ENCODE results near the gene HSD3B7.
"Not testable (repeated sequence)": the region's sequence is repeated elsewhere in the genome, so short reads cannot be mapped to it uniquely, and the experiment has no call there.

The HSD3B7 gene

DNA sequence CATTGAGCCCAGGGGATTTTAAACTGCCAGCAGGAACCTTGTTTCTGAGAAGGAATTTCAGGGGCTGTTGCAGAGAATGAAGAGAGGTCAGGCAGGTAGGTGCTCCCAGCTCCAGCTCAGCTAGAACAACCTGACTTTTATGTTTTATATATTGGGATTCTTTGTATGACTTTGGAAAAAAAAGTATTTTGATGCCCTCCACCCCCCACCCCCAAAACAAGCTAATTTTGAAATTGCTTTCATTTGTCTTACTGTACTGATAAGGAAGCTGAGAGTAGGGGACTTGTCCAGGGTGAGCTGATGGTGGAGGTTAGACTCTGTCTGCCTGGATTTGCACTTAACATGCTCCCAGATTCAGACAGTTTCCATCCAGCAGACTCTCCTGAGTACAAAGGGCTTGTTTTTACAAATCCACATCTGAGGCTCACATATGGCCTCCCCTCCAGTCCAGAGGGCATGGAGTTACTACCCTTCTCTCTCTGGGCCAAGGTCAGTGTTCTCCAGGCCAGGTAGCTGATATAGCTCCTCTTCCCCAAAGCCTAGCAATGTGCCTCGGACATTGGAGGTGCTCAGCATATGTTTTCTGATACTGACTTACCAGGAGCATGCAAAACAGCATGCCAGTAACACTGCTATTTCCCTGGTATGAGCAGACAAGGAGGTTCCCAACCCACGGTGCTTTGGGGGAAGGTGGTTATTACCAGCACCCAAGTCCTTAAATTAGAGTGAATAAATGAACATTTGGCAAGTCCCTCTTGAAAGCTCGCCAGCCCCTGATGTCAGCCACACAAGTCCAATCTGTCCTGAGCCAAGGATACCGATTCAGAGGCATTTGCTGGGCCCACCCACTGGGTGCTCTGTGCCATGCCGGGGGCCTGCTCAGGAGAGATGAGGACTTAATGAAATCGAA lies 14.1 kb downstream of the HSD3B7 start:
- no peak for DNase-seq (ENCODE audit: low read depth, low spot score)

DNA sequence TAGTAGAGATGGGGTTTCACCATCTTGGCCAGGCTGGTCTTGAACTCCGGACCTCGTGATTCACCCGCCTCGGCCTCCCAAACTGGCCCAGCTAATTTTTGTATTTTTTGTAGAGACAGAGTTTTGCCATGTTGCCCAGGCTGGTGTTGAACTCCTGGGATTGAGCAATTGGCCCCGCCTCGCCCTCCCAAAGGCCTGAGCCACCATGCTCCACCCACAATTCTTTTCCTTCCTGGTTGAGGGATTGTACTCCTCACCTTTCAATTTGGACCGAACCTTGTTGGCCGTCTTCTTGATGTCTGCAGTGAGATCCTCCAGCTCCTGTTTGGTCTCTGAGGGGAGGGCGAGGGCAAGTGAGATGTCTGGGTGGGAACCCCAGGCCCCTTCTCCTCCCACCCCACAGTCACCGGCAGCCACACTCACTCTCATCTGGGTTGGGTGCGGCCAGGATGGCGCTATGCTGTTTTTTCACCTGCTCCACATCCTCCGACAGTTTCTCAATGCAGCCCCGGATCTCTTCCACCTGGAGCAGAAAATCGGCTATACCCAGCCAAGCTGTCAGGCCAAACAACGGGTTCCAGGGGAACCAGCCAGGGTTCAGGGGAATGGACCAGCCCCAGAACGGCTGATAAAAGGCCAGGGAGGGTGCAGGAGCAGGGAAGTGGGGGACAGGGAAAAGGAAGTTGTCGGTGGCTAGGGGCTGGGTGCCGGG lies 15.8 kb downstream of the HSD3B7 start:
- DNase-seq (ENCODE audit: low read depth, low spot score): no peak

DNA sequence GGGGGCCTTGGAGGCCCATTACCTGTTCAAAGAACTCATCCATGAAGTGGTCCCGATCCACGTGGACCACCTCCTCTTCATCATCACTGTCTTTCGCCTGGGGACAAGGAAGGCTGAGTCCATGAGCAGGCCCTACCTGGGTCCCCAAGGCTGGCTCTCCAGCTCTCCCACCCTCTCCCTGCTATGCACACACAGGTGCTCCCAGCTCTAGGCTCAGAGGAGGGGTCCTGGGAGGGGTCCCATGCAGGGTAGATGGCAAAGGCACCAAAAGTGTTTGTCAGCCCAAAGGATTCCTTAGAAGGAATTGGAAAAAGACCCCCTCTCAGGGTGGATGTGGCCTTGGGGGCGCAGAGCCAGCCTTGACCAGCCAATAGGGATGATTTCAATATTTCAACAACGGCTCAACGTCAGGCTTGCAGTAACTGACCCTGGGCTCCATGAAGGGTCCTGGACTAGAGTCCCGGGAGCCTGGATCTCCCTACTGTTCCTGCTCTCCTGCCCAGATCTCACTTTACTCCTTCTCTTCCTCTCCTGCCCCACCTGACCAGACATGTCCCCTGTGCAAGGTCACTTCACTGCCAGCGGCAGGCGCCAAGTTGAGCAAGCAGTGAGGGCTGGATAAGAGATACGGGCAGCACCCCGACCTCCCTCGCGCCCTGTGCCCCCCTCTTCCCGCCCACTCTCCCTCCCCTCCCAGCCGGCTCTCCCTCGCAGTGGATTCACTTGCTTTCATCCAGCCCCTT lies 16.7 kb downstream of the HSD3B7 start:
- DNase-seq (ENCODE audit: low read depth, low spot score): no peak

DNA sequence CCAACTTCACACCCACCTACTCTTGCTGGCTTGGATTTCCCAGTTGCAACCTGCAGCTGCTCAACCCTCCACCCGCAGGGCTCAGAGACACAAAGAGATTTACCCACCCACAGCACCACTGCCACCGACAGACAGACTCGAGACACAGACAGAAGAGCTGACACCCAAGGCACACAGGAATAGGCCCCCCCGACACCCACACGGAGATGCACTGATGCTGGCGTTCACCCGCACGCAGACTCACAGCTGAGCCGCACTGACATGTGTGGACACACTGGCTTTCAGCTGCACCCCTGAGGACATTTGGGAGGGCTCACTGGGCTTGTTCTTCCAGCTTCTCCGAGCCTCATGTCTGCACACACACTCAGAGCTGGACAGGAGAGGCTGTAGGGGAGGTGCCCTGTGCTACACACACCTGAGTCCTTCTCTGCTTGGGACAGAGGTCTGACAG lies 17.3 kb downstream of the HSD3B7 start:
- no peak for DNase-seq (ENCODE audit: low read depth, low spot score)

DNA sequence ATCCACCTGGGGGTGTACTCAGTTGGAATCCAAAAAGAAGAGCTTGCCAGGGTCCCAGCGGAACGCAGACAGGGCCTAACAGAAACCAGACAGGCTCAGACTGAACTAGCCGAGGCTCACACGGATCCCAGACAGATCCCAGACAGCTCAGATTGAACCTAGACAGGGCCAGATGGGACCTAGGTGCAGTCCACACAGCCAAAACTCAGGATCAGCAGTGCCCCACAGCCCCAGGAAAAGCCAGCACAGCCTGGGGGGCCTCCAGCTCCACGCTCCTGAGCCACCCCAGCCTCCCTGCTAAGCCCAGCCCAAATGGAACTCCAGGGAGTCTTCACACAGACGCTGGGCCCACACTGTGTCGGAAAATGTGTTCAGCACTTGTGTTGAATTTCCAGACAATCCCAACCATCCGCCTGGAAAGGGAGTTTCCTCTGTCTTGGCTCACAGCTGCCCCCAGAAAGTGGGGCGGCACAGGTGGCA lies 17.9 kb downstream of the HSD3B7 start:
- no peak for DNase-seq (ENCODE audit: low read depth, low spot score)

DNA sequence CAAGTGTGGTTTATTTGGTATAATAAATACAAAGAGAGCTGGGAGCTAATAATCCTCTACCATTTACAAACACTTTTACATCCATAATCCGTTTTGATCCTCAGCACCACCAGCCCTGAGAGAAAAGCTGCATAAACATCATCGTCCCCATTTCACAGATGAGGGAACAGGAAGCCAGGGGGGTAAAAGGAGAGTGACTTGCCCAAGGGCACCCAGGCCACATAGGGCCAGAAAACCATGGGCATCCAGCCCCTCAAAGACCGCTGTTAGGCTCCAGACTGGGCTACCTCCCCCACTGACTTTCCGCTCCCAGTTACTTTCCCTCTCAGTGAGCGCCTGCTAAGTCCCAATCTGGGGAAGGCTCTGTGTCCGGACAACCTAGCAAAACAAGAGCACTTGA lies 18.7 kb downstream of the HSD3B7 start:
- DNase-seq (ENCODE audit: low read depth, low spot score): no peak

DNA sequence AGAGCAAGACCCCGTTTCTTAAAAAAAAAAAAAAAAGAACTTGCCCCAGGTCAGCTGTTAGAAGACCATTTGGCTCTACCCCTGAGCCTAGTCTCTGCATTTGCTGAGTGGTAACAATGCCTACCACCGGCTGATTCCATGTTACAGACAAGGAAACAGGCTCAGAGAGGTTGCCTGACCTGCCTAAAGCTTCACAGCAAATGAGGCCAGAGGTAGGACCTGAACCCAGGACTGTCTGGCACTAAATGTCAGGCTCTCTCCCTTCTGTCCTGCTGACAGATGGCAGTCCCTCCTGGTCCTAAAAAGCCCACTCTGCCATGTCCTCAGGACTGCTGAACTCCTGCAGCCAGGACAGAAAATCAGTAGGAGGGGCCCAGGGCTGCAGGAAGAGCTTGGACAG lies 19.7 kb downstream of the HSD3B7 start:
- no peak for DNase-seq (ENCODE audit: low read depth, low spot score)

DNA sequence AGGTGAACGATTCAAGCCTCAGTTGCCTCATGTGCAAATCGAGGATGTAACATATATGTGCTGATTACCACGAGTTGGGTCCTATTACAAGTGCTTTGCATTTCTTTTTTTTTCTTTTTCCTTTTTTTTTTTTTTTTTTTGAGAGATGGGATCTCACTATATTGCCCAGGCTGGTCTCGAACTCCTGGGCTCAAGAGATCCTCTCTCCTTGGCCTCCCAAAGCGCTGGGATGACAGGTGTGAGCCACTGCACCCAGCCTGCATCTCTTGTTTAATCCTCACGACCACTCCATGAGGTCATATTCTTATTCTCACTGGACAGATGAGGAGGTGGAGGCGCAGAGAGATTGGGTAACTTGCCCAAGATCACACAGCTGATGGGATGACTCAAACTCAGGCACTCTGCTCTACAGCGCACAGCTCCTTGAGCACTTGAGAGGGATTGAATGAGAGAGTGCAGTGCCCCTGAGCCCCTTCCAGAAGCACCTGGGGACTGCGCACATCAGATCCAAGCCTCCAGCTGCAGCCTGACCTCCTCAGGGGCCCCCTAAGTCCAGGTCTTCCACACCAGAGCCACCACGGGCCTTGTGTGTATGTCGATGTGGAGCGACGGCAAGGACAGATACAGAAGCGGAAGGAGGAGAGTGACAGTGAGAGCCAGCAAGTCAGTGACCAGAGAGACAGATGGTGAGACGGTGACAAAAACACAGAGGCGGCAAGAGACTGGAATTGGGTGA lies 20.5 kb downstream of the HSD3B7 start:
- no peak for DNase-seq (ENCODE audit: low read depth, low spot score)

DNA sequence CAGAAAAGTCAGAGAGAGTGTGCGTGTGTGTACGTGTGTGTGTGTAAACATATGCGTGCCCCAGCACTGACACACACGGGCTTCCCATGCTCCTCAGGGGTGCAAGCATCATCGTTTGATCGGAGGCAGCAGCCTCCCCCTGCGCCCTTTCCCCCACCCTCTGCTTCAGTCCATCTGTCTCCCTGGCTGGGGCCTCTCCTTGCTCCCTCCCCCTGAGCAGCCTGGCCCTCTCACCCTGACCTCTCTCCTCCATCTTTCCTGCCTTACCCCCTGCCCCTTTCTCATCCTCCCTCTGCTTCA lies 21.0 kb downstream of the HSD3B7 start:
- DNase-seq (ENCODE audit: low read depth, low spot score): no peak

DNA sequence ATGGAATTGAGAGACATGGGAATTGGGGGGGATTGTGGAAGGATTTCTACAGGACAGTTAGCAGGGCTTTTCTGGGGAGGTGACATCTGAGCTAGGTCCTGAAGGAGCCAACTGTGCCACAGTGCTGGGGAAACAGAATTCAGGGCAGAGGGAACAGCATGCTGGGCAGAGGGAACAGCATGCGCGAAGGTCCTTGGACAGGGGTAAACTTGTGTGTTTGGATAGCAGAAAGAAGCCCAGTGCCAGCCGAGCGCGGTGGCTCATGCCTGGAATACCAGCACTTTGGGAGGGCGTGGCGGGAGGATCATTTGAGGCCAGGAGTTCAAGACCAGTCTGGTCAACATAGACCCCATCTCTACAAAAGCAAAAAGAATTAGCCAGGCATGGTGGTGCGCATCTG lies 21.6 kb downstream of the HSD3B7 start:
- DNase-seq (ENCODE audit: low read depth, low spot score): no peak

DNA sequence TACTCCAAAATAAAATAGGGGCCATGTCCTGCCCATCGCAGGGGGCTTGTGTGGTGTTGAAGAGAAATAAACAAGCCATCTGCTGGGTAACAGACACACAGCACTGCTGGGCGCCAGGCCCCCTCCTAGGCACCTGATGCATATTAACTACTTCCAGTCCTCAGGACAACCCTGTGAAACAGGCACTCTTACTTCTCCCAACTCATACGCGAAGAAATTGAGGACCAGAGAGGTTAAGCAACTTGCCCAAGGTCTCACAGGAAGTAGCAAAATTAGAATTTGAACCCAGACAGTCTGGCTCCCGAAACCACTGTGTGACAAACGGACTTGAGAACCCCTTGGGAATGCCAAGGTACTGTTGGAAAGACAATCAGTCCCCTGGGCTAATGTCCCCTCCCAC lies 22.7 kb downstream of the HSD3B7 start:
- DNase-seq (ENCODE audit: low read depth, low spot score): no peak

DNA sequence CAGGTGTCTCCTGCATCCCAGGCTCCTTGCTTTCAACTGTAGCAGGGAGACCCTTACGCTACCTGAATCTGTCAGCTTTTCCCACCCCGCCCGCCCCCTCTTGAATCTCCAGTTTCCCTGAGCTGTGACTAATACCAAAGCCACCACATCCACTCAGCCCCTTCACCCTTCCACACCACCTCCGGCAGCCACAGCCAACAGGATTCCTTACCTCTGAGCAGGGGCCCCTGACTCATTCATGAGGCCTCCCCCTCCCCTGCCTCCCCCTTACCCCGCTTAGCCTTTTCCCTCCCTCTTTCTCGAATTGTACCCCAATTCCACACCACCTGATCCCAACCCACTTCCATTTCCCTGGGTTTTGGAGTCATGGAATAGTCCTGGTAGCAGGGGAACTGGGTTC lies 23.1 kb downstream of the HSD3B7 start:
- DNase-seq (ENCODE audit: low read depth, low spot score): no peak

DNA sequence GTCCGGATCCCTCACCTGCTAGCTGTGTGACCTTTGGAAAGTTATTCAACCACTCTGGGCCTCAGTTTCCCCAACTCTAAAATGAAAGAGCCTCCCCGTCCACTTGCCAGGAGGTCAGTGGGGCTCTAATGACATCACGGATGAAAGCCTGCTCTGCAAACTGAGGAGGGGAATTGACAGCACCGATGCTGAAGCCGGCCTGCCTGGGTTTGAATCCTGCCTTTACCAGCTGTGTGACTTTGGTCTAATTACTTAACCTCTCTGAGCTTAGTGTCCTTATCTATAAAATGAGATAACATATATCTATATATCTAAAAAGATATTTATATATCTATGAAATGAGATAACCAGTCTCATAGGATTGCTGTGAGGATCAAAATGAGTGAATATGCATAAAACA lies 23.5 kb downstream of the HSD3B7 start:
- DNase-seq (ENCODE audit: low read depth, low spot score): no peak

DNA sequence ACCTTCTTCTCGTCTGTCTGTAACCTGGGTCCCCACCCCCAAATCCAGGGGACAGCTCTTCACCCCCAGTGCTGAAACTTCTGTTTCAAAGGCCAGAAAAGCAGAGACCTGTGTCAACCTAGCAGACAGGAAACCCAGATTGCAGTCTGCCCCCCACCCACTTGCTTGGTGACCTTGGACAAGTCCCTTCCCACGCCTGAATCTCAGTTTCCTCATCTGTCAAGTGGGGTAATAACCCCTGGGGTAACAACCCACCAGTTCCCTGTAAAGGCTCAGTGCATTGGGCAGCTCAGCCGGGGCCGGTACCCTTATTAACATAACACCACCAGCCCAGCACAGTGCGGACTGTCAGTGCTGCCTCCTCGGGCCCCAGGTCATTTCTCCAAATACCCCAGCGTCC lies 24.1 kb downstream of the HSD3B7 start:
- DNase-seq (ENCODE audit: low read depth, low spot score): no peak

DNA sequence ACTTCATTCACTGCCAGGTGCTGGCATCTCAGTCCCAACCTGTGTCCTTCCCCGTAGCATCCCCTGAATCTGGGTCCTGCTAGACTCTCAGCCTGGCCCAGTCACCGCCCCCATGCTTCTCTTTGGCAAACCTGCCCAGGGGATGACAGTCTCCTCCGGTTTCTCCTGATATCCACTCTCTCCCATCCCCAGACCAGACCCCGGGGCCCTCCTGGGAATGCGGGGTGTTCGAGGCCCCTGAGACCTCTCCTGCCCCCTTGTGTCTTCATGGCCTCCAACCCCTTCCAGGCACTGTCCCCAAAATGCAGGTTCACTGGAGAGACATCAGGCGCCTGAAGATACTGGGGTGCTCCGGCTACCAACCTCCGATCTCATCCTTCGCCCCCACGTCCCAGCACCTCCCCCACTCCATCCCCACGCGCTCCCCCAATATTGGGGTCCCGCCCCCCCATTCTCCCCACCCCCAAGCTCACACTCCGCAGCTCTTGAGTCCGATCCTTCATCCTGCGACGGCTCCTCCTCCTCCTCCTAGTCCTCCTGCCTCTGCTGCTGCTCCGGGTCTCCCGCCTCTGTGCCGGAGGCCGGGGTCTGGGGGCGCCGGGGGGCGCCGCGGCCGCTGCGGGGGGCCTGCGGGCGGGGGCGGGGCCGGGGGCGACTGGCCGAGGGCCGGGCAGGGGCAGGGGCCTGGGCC lies 25.0 kb downstream of the HSD3B7 start:
- no peak for DNase-seq (ENCODE audit: low read depth, low spot score)

DNA sequence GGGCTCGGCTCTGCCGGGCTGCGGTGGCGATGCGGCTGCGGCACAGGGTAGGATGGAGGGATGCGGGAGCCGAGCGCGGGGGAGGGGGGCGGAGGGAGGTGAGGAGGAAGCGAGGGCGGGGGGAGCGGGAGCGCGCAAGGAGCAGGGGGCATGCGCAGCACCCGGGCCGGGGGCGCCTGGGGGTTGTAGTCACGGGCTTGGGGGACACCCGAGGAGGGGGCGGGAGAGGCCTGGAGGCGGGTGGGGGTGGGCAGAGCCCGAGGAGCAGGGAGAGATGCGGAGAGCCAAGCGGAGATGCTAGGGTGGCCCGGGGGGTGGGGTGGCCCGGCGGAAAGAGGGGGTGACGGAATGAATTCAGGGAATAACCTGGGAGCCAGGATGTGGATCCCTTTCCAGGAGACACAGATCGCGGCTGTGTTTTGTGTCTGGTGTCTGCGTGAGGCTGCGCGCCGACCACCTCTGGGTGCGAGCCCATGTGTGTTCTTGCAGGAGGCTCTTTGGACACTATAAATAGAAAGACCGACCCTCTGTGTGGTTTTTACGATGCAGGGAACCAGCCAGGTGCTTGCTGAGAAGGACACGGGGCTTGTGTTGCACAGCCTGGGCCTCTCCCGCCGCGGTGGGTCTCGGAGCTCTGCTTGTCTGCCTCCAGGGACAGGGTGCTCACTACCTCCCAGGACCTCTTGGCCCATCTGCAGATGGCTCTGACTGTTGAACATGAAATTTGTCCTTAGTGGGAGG lies 25.7 kb downstream of the HSD3B7 start, which contains the start of gene STX1B:
TSS of gene STX1B (minus strand) at position 54 of the 741 bp plus-strand sequence. CDS start 242 bp downstream, outside the sequence.
- DNase-seq (ENCODE audit: low read depth, low spot score): no peak

DNA sequence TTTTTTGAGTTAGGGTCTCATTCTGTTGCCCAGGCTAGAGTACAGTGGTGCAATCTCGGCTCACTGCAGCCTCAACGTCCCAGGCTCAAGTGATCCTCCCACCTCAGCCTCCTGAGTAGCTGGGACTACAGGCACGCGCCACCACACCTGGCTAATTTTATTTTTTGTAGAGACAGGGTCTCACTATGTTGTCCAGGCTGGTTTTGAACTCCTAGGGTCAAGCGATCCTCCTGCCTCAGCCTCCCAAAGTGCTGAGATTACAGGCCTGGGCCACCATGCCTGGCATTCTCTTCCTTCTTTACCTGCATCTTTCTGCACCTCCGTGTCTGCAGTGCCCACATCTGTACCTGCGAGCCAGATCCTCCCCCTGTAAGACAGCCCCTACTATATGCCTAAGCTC lies 26.8 kb downstream of the HSD3B7 start:
- DNase-seq (ENCODE audit: low read depth, low spot score): not testable (repeated sequence)

DNA sequence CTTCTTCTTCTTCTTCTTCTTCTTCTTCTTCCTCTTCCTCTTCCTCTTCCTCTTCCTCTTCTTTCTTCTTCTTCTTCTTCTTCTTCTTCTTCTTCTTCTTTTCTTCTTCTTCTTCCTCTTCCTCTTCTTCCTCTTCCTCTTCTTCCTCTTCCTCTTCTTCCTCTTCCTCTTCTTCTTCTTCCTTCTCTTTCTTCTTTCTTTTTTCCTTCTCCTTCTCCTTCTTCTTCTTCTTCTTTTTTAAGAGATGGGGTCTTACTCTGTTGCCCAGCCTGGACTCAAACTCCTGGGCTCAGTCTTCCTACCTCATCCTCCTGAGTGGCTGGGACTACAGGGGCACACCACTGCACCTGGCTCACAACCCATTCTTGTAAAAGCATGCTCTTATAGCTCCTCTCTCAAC lies 28.3 kb downstream of the HSD3B7 start:
- DNase-seq (ENCODE audit: low read depth, low spot score): not testable (repeated sequence)

DNA sequence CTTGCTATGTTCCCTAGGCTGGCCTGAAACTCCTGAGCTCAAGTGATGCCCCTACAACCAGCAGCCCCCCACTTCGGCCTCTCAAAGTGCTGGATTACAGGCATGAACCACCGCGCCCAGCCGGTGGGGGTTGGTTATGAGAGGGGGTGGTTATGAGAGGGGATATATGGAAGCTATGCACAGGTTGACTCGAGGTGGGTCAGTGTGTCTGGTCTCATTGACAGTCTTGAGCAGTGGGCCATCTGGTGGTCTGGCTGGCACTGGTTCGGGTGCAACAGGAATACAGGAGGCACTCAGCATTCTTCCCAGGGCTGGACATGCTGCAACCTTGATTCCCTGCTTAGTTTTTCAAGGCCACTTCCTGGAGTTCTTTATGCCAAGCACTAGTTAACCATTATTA lies 31.0 kb downstream of the HSD3B7 start:
- DNase-seq (ENCODE audit: low read depth, low spot score): no peak

DNA sequence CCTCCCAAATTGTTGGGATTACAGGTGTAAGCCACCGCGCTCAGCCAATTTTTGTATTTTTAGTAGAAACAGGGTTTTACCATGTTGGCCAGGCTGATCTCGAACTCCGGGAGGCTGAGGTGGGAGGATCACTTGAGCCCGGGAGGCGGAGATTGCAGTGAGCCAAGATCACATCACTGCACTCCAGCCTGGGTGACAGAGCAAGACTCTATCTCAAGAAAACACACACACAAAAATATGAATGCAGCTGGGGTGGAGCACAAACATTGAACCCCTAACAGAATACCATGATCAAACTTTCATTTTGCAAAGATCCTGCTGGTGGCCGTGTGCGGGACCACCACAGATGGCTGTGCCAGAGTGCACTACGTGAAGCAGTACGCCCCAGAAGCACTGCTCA lies 32.7 kb downstream of the HSD3B7 start:
- DNase-seq (ENCODE audit: low read depth, low spot score): not testable (repeated sequence)

Measured in smooth muscle cell of the brain vasculature (primary cell).